Measurements from ENCODE around the gene RAB19.

Gene RAB19

DNA sequence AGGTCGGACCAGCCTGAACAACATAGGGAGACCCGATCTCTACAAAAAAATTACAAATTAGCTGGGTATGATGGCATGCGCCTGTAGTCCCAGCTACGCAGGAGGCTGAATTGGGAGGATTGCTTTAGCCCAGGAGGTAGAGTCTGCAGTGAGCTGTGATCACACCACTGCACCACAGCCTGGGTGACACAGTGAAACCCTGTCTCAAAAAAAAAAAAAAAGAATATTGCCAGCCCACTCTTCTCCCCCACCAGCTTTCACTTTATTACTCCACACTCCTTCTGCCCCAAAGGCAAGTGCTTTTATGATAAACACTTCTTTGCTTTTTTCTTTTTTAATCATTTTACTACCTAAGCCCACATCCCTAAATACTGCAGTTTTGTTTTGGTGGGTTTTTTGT, 14.8 kb downstream of the RAB19 start:
- DNase-seq (no peak), ATAC-seq (replicated peaks) (no peak)
- H3K27ac Mint-ChIP-seq, result no peak overlapping the region
- no peaks in the 10 kb centered on the region for H3K27me3 Mint-ChIP-seq
- H3K9me3 Mint-ChIP-seq, result no peaks in the 10 kb centered on the region
- H3K4me1 Mint-ChIP-seq, result peaks cover 0 to 9% of the 10 kb centered on the region in 2 donors
- H3K36me3 Mint-ChIP-seq, result peaks cover 2 to 4% of the 10 kb centered on the region in 2 donors
- H3K4me3 Mint-ChIP-seq, result no peak overlapping the region

DNA sequence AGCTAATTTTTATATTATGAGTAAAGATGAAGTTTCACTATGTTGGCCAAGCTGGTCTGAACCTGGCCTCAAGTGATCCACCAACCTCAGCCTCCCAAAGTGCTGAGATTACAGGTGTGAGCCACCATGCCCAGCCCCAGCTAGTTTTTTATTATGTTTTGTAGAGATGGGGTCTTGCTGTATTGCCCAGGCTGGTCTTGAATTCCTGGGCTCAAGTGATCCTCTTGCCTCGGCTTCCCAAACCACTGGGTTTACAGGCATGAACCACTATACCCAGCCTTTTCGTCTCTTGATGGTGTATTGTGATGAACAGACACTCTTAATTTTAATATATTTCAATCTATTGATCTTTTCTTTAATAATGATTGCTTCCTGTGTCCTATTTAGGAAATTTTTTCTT, 17.7 kb downstream of the RAB19 start:
- Mint-ChIP-seq H3K36me3 (peaks cover 0 to 3% of the 10 kb centered on the region in 2 donors), H3K4me3 (no peak overlapping the region), H3K27me3 (no peaks in the 10 kb centered on the region), H3K27ac (no peak overlapping the region), H3K9me3 (no peaks in the 10 kb centered on the region), H3K4me1 (peaks cover 0 to 9% of the 10 kb centered on the region in 2 donors)
- ATAC-seq (replicated peaks) (no peak), DNase-seq (no peak)

DNA sequence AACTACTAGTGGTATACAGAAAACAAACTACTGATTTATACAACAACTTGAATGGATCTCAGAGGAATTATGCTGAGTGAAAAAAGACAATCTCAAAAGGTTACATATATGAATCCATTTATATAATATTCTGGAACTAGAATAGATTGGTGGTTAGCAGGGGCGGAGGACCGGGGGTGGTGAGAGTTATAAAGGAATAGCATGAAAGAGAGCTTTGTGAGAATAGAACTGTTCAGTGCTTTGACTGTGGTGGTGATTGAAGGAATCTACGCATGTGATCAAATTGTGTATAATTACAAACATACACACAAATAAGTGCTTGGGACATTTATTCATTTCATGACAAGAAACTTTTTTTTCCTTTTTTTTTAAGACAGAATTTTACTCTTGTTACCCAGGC, 19.6 kb downstream of the RAB19 start:
- Mint-ChIP-seq H3K27ac (no peak overlapping the region), H3K9me3 (no peaks in the 10 kb centered on the region), H3K4me3 (no peak overlapping the region), H3K27me3 (no peaks in the 10 kb centered on the region), H3K36me3 (peaks cover 0 to 3% of the 10 kb centered on the region in 2 donors), H3K4me1 (peaks cover 0 to 1% of the 10 kb centered on the region in 2 donors)
- ATAC-seq (replicated peaks) (no peak), DNase-seq (no peak)

DNA sequence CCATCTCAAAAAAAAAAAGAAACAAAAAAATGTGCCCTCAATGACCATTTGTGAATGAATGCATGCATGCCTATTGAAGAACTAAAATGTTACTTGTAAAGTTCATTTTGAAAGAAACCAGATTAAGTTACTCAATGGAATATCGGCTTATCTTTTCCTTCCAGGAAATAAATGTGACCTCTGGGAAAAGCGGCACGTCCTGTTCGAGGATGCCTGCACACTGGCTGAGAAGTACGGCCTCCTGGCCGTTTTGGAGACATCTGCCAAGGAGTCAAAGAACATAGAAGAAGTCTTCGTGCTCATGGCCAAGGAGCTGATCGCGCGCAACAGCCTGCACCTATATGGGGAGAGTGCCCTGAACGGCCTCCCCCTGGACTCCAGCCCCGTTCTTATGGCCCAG, 21.9 kb downstream of the RAB19 start:
- no peak for DNase-seq
- Mint-ChIP-seq H3K27ac (no peak overlapping the region), H3K4me1 (peaks cover 0 to 3% of the 10 kb centered on the region in 2 donors)

DNA sequence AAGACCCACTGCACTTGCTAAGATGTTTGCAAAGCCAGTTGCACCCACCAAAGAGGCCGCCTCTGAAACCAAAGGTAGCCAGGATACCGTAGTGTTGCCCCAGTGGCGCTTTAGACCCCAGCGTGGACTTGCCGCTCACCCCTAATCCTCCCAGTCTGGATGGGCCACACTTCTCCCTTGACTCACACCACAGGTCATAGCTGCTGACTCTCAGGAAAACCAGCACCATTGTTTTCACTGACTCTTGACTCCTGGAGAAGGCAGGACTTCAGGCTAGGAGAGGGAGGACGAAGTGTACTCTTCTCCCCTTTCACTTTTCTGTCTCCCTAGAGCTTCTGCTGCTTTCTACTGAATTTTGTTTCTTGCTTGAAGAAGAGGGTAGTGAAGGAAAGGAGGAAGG, 22.3 kb downstream of the RAB19 start:
- no peak for ATAC-seq (replicated peaks)
- no peak overlapping the region for H3K4me3 Mint-ChIP-seq
- peaks cover 0 to 3% of the 10 kb centered on the region in 2 donors for H3K4me1 Mint-ChIP-seq
- no peaks in the 10 kb centered on the region for H3K9me3 Mint-ChIP-seq
- peak overlapping the region; percentile 40 for H3K27ac Mint-ChIP-seq
- H3K27me3 Mint-ChIP-seq, result no peaks in the 10 kb centered on the region
- DNase-seq, result no peak
- peaks cover 0 to 3% of the 10 kb centered on the region in 2 donors for H3K36me3 Mint-ChIP-seq

More for the DNA sequence above, 21.9 kb downstream of the RAB19 start:
- peaks cover 0 to 3% of the 10 kb centered on the region in 2 donors for H3K36me3 Mint-ChIP-seq
- no peaks in the 10 kb centered on the region for H3K9me3 Mint-ChIP-seq
- H3K4me3 Mint-ChIP-seq, result no peak overlapping the region
- H3K27me3 Mint-ChIP-seq, result no peaks in the 10 kb centered on the region
- ATAC-seq (replicated peaks), result no peak

DNA sequence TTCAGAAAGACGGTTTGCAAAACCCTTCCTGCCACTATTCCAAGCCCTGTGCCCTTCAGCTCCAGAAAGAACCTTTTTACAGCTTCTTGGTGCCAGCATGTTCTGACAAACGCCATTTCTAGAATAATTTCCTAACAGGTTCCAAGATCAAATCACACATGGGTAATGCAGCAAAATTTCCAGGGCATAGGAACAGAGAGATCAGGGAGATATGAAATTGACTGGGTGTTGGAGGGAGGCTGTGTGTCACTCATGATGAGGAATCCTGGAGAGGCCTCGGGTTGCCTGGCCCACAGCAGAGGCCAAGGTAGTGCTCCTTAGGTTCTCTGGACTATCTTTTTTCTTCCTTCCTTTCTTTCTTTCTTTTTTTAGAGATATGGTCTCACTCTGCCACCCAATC, 29.5 kb downstream of the RAB19 start:
- Mint-ChIP-seq H3K27ac (no peak overlapping the region), H3K27me3 (no peaks in the 10 kb centered on the region), H3K36me3 (peaks cover 0 to 2% of the 10 kb centered on the region in 2 donors), H3K4me1 (peaks cover 0 to 2% of the 10 kb centered on the region in 2 donors), H3K9me3 (no peaks in the 10 kb centered on the region), H3K4me3 (no peak overlapping the region)
- ATAC-seq (replicated peaks) (no peak), DNase-seq (no peak)

DNA sequence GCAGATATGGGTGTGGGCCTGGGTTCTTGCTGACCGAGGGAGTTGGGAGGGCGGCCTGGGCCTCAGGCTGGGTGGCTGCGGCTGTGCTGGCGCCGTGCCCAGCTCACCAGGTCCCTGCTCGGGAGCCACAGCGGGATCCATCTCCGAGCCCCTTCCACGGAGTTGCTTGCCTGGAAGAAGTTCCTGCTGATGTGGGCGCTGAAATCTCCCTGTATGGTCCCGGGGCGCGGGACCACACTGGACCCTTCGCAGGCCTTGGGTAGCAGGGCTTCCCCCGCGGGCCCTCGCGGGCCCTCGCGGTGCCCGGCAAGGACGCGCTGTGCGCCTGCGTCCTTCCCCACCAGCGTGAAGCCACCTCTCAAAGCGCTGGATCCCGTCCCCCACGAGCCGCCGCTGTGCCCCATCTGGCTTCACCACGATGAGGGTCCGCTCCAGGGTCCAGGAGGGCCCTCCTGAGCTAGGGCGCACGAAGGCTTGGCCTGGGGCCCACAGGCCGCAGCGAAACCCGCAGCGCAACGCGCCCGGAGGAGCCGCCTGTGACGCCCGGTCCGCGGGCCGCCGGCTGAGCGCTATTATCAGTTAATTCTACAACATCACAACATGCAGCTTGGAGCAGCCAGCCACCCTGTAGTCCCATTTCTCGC, 31.5 kb downstream of the RAB19 start:
- Mint-ChIP-seq H3K36me3 (peaks cover 2 to 3% of the 10 kb centered on the region in 2 donors), H3K9me3 (no peaks in the 10 kb centered on the region), H3K4me3 (no peak overlapping the region), H3K27ac (no peak overlapping the region), H3K27me3 (no peaks in the 10 kb centered on the region), H3K4me1 (peaks cover 5 to 10% of the 10 kb centered on the region in 2 donors)
- DNase-seq (no peak), ATAC-seq (replicated peaks) (no peak)

DNA sequence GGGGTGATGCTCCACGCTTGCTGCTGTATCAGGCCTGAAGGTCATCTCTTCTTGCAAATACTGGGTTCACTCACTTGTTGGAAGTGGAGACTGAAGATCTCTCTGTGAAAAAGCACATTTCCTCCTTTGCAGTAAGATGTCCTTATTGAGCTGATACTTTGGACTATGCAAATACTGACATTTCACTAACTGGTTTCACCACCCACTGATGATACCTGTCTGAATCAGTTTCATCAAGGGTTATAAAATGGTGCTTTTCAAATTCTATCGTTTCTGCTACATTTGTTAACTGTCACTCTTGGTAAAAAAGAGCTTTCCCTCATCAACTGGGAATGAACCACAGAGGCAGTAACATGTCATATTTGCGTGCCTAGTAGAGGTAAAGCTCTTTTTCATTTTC, 35.5 kb downstream of the RAB19 start:
- H3K4me3 Mint-ChIP-seq, result peak overlapping the region in 1 of 2 donors; percentile 28
- no peaks in the 10 kb centered on the region for H3K9me3 Mint-ChIP-seq
- H3K27me3 Mint-ChIP-seq, result no peaks in the 10 kb centered on the region
- DNase-seq (no peak), ATAC-seq (replicated peaks) (peak; percentile 94 to 97)
- peaks cover 2 to 8% of the 10 kb centered on the region in 2 donors for H3K36me3 Mint-ChIP-seq
- peak overlapping the region; percentile 62 for H3K27ac Mint-ChIP-seq
- H3K4me1 Mint-ChIP-seq, result peaks cover 8 to 10% of the 10 kb centered on the region in 2 donors

DNA sequence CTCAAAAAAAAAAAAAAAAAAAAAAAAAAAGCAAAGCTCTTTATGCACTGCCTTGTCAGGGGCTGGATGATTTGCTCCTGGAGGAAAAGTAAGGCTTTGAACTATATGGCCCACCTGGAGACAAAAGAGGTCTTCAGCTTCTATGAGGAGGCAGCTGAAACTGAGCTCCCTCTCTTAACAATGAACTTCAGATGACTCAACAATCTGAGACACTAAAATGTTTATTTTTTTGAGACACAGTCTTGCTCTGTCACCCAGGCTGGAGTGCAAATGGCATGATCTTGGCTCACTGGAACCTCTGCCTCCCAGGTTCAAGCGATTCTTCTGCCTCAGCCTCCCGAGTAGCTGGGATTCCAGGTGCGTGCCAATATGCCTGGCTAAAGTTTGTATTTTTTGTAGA, 36.7 kb downstream of the RAB19 start:
- Mint-ChIP-seq H3K27me3 (no peaks in the 10 kb centered on the region), H3K9me3 (no peaks in the 10 kb centered on the region), H3K27ac (no peak overlapping the region), H3K4me3 (no peak overlapping the region), H3K4me1 (peaks cover 8 to 10% of the 10 kb centered on the region in 2 donors), H3K36me3 (peaks cover 3 to 8% of the 10 kb centered on the region in 2 donors)
- DNase-seq (no peak), ATAC-seq (replicated peaks) (no peak)

DNA sequence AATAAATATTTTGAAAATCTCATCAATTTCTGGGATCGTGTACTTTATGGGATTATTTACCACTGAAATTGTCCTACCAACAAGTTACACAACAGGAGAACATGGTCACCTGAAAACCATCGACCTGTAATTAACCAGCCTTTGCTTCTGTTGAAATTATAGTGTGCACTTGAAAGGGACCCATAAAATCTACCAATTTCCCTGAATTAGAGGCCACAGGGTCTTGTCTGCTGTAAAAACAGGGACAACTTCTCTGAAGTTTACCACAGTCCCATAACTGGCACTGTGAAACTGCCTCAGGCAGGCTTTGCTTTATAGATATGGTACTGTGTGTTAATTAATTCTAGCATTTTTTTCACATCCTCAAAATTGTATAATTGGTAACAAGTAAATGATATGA, 37.7 kb downstream of the RAB19 start:
- ATAC-seq (replicated peaks), result no peak
- H3K27ac Mint-ChIP-seq, result no peak overlapping the region

DNA sequence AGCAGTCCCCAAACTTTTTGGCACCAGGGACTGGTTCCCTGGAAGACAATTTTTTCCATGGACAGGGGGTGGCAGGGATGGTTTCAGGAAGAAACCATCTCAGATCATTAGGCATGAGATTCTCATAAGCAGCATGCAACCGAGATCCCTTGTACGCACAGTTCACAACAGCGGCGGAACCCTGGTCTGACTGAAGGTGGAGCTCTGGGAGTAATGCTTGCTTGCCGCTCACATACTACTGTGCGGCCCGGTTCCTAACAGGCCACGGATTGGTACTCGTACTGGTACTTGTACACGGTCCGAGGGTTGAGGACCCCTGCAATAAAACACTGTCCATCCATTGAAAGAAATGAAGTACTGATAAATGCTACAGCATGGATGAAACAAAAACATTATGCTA, 42.6 kb downstream of the RAB19 start:
- no peak for ATAC-seq (replicated peaks)
- peaks cover 21 to 22% of the 10 kb centered on the region in 2 donors for H3K4me1 Mint-ChIP-seq
- DNase-seq, result no peak
- H3K4me3 Mint-ChIP-seq, result no peak overlapping the region
- no peaks in the 10 kb centered on the region for H3K9me3 Mint-ChIP-seq
- H3K27me3 Mint-ChIP-seq, result no peaks in the 10 kb centered on the region
- H3K36me3 Mint-ChIP-seq, result peaks cover 2 to 7% of the 10 kb centered on the region in 2 donors
- no peak overlapping the region for H3K27ac Mint-ChIP-seq

More for the DNA sequence above, 37.7 kb downstream of the RAB19 start:
- Mint-ChIP-seq H3K36me3 (peaks cover 2 to 8% of the 10 kb centered on the region in 2 donors), H3K4me1 (peaks cover 8 to 10% of the 10 kb centered on the region in 2 donors), H3K27me3 (no peaks in the 10 kb centered on the region), H3K4me3 (no peak overlapping the region), H3K9me3 (no peaks in the 10 kb centered on the region)
- DNase-seq, result no peak

DNA sequence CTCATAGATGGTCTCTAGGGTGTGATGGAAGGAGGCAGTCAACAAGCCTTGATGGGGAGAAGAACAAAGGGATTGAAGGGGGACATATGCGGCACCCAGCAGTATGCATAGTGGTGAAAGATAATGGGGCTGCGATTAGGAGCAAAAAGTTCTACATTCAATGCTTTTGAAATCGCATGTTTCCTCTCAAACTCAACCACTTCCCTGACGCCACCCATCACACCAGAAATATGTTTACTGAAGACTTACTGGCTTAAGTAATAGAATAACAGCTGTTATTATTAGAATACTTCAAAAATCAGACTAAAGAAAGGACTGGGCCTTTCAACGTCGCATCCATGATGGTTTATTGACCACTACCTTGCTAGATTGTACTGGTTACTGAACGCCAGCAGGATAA, 44.0 kb downstream of the RAB19 start:
- ATAC-seq (replicated peaks), result no peak
- Mint-ChIP-seq H3K27me3 (no peaks in the 10 kb centered on the region), H3K4me3 (no peak overlapping the region), H3K4me1 (peaks cover 22 to 27% of the 10 kb centered on the region in 2 donors), H3K36me3 (peaks cover 12 to 17% of the 10 kb centered on the region in 2 donors), H3K9me3 (no peaks in the 10 kb centered on the region), H3K27ac (no peak overlapping the region)
- DNase-seq, result no peak

DNA sequence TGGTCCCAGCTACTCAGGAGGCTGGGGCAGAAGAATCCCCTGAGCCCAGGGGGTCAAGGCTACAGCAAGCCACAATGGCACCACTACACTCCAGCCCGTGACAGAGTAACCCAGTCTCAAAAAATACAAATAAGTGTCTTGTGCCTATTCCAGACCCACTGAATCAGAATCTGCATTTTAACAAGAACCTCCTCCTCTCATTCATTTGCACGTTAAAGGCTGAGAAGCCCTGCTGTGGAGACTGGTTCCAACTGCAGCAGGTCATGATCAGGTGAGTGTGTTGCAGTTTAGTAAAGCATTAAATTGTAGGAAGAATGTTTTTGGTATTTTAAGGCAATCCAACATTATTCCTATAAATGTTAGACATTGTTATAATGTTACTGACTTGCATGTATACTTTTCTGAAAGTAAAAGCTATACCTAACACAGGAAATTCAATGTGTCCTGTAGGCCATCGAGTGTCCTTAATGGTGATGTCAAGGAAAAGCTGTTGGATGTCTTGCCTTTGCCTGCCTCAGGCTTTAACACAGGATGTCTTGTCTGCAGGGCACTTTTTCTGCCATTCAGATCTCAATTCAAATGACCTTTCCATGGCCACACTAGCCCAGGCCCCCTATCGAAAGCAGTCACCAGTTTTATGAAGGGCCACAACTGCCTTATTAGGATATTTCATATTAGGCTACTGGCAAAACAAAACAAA, 45.1 kb downstream of the RAB19 start:
- no peak overlapping the region for H3K27ac Mint-ChIP-seq
- ATAC-seq (replicated peaks) (no peak), DNase-seq (no peak)
- H3K27me3 Mint-ChIP-seq, result no peaks in the 10 kb centered on the region
- H3K4me3 Mint-ChIP-seq, result no peak overlapping the region
- peaks cover 20 to 27% of the 10 kb centered on the region in 2 donors for H3K4me1 Mint-ChIP-seq
- peaks cover 20 to 21% of the 10 kb centered on the region in 2 donors for H3K36me3 Mint-ChIP-seq
- H3K9me3 Mint-ChIP-seq, result no peaks in the 10 kb centered on the region

DNA sequence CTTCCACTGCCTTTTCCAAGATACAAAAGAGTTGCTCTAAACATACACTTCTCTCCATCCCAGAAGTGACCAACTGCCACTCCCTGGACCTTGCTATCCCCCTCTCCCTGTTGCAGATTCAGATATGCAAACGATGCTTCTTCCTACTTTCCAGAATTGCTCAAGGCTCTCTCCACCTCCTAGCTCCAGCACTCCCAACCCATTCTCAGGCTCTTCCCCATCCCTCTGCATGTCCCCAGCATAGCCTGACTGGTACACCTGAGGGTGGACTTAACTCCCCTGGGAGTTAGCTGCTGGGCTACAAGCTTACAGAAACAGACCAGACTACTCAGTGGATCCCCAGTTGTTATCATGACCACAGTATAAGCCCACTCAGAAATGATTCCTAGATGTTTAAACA, 47.9 kb downstream of the RAB19 start:
- ATAC-seq (replicated peaks) (no peak), DNase-seq (no peak)
- H3K27ac Mint-ChIP-seq, result no peak overlapping the region
- peaks cover 27% of the 10 kb centered on the region in 2 donors for H3K4me1 Mint-ChIP-seq
- no peak overlapping the region for H3K4me3 Mint-ChIP-seq
- peaks cover 37 to 44% of the 10 kb centered on the region in 2 donors for H3K36me3 Mint-ChIP-seq
- H3K9me3 Mint-ChIP-seq, result no peaks in the 10 kb centered on the region
- H3K27me3 Mint-ChIP-seq, result no peaks in the 10 kb centered on the region

DNA sequence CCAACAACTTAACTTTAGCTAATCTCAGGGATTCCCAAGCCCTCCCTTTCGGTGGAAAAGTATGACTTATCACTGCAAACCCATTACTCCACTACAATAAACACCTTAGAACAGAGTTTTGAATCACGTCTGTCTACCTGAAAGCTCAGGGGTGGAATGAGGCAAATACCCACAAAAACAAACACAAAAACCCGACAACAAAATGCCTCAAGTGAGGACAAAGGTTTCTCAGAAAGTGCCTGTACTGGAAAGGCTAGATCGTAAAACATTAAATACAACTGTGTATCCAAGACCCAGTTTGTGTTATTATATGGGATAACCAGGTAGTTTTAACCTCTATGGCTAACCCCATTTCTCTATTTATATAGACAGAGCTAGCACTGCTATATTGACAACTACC, 49.4 kb downstream of the RAB19 start:
- Mint-ChIP-seq H3K27me3 (no peaks in the 10 kb centered on the region), H3K36me3 (peaks cover 43 to 49% of the 10 kb centered on the region in 2 donors), H3K4me1 (peaks cover 21 to 24% of the 10 kb centered on the region in 2 donors), H3K9me3 (no peaks in the 10 kb centered on the region), H3K4me3 (no peak overlapping the region), H3K27ac (no peak overlapping the region)
- ATAC-seq (replicated peaks) (no peak), DNase-seq (no peak)
